GM23338 (cell line): ENCODE data around the gene OBSL1. TPM values are rescaled to one million over a fixed set of nuclear protein-coding genes. Genes with fewer than 3 reads are reported as not detected.

Source experiments
- ATAC-seq: fragments of 200-7000 bp; cut with Tn5 transposase; 3 replicates; pipeline ENCODE4 v1.9.1; 2020
- DNase-seq: peaks from one replicate; pipeline ENCODE4 v3.0.0-alpha.2; 2015; ENCODE audit warnings: low spot score
- H2AFZ ChIP-seq: fragments of 200-600 bp; sonication (generic); 2 replicates; pipeline ENCODE4 v1.8.0; 2016; ENCODE audit warnings: antibody characterized with exemption, mild to moderate bottlenecking, moderate library complexity
- H3F3A ChIP-seq: fragments of 200-600 bp; sonication (generic); replicated peaks from 2 replicates; pipeline ENCODE4 v1.8.0; 2017; ENCODE audit warnings: antibody characterized with exemption, mixed run types, low read depth
- H3K27ac ChIP-seq: fragments of 200-600 bp; sonication (generic); 2 replicates; pipeline ENCODE4 v1.6.1; 2016; ENCODE audit warnings: low read depth
- H3K27me3 ChIP-seq: fragments of 200-600 bp; sonication (generic); 2 replicates; pipeline ENCODE4 v1.8.0; 2016; ENCODE audit warnings: mild to moderate bottlenecking, mixed run types, moderate library complexity; ENCODE audit not compliant: insufficient read depth
- H3K36me3 ChIP-seq: fragments of 200-600 bp; sonication (generic); 2 replicates; pipeline ENCODE4 v1.8.0; 2016; ENCODE audit warnings: mild to moderate bottlenecking; ENCODE audit not compliant: insufficient read depth
- H3K4me1 ChIP-seq: fragments of 200-600 bp; sonication (generic); 2 replicates; pipeline ENCODE4 v1.8.0; 2016; ENCODE audit warnings: mild to moderate bottlenecking, moderate library complexity; ENCODE audit not compliant: insufficient read depth
- H3K4me2 ChIP-seq: fragments of 200-600 bp; sonication (generic); 2 replicates; pipeline ENCODE4 v1.7.1; 2017; ENCODE audit warnings: mixed run types
- H3K4me3 ChIP-seq: fragments of 200-600 bp; sonication (generic); 2 replicates; pipeline ENCODE4 v1.6.1; 2016; ENCODE audit warnings: mixed run types
- H3K79me2 ChIP-seq: fragments of 200-600 bp; sonication (generic); replicated peaks from 2 replicates; pipeline ENCODE4 v1.8.0; 2017; ENCODE audit warnings: mild to moderate bottlenecking; ENCODE audit not compliant: insufficient read depth
- H3K9me2 ChIP-seq: fragments of 200-600 bp; sonication (generic); 2 replicates; pipeline ENCODE4 v1.8.0; 2017; ENCODE audit not compliant: insufficient read depth
- H4K20me1 ChIP-seq: fragments of 200-600 bp; sonication (generic); replicated peaks from 2 replicates; pipeline ENCODE4 v1.8.0; 2017; ENCODE audit warnings: mild to moderate bottlenecking; ENCODE audit not compliant: insufficient read depth
- H3K27ac Mint-ChIP-seq: 2 replicates; pipeline ENCODE4 v1.8.0; 2020; ENCODE audit warnings: inconsistent platforms, mild to moderate bottlenecking, moderate library complexity, mixed read lengths
- H3K27me3 Mint-ChIP-seq: 3 replicates; pipeline ENCODE4 v1.8.0; 2022; ENCODE audit warnings: low read depth, mild to moderate bottlenecking, moderate library complexity, mixed read lengths, inconsistent platforms; ENCODE audit not compliant: insufficient read depth, poor library complexity
- H3K36me3 Mint-ChIP-seq: 3 replicates; pipeline ENCODE4 v1.8.0; 2021; ENCODE audit warnings: low read depth, mild to moderate bottlenecking, inconsistent platforms, moderate library complexity, mixed read lengths
- H3K4me1 Mint-ChIP-seq: 3 replicates; pipeline ENCODE4 v1.8.0; 2020; ENCODE audit warnings: mild to moderate bottlenecking, inconsistent platforms, mixed read lengths
- H3K4me3 Mint-ChIP-seq: 3 replicates; pipeline ENCODE4 v1.8.0; 2021; ENCODE audit warnings: moderate library complexity, mild to moderate bottlenecking, inconsistent platforms, mixed read lengths
- H3K9me3 Mint-ChIP-seq: 3 replicates; pipeline ENCODE4 v1.8.0; 2020; ENCODE audit warnings: moderate library complexity, mild to moderate bottlenecking, inconsistent platforms, mixed read lengths
- CREB1 ChIP-seq: fragments of 250-450 bp; sonication (Bioruptor Pico); IDR thresholded peaks from 2 replicates; pipeline ENCODE4 v1.5.0; 2020; ENCODE audit warnings: low read depth, mild to moderate bottlenecking, moderate library complexity
- CTCF ChIP-seq, 2 experiments: fragments of 200-600 bp in 1 of 2; sonication (generic) in 1 of 2; conservative IDR thresholded peaks; 2 replicates each; pipeline versions ENCODE4 v1.5.1 to v1.6.1; 2016 to 2017; ENCODE audit warnings: antibody characterized with exemption in 2 of 2, low read depth in 2 of 2, mild to moderate bottlenecking in 2 of 2, moderate library complexity in 1 of 2
- ETS1 ChIP-seq: IDR thresholded peaks from 2 replicates; pipeline ENCODE4 v1.6.1; 2016; ENCODE audit warnings: antibody characterized with exemption
- POLR2AphosphoS5 ChIP-seq: IDR thresholded peaks from 2 replicates; pipeline ENCODE4 v1.6.1; 2016; ENCODE audit warnings: antibody characterized with exemption, low read depth
- ZNF462 ChIP-seq: fragments of 250-450 bp; sonication (Bioruptor Pico); IDR thresholded peaks from 2 replicates; pipeline ENCODE4 v1.5.0; 2020; ENCODE audit warnings: mild to moderate bottlenecking, moderate library complexity
- polyA plus RNA-seq: library from polyadenylated mRNA; unstranded; fragments of >200 nt; fragmentation: Nextera tagmentation; extraction: Ambion mirVana; gene quantifications from 2 replicates; pipeline ENCODE4 v1.2.1, GENCODE V29; 2016
- total RNA-seq: library from RNA; depleted of rRNA; stranded (reverse); fragments of >200 nt; shearing (Covaris generic); gene quantifications from 2 replicates; pipeline ENCODE4 v1.2.3, GENCODE V29; 2014

The OBSL1 gene
- total and polyA plus RNA-seq, 2 experiments from 2014 or later, result 94.9 to 207 TPM

- ATAC-seq (peak; percentile 38), DNase-seq (peak; percentile 72)
- H3F3A ChIP-seq, result peaks cover 19% of the 10 kb centered on the region; the same call in 1 of the 2 replicates
- H4K20me1 ChIP-seq, result peaks cover 18% of the 10 kb centered on the region
- no peak overlapping the region for H3K27ac Mint-ChIP-seq
- peak overlapping the region; percentile 69 for H3K4me2 ChIP-seq
- peaks cover 9% of the 10 kb centered on the region for H3K36me3 ChIP-seq
- H3K27ac ChIP-seq, result no peak overlapping the region
- H3K4me3 ChIP-seq, result peak overlapping the region; percentile 17; the same call in 1 of the 2 replicates
- TF ChIP-seq POLR2AphosphoS5, result peak; percentile 13; the same call in 1 of the 2 replicates
- peak in 1 of 2 experiments; percentile 54; a peak in 3 of 4 replicates for TF ChIP-seq CTCF (conservative IDR thresholded peaks at IDR 0.05; ENCODE audit: low read depth in 2 of 2)
- TF ChIP-seq ETS1, result no peak
- TF ChIP-seq CREB1 (CRISPR knock-in tag), result no peak
- no peak for TF ChIP-seq ZNF462 (CRISPR knock-in tag)
- peaks cover 29% of the 10 kb centered on the region for H3K4me1 ChIP-seq
- H3K27me3 ChIP-seq, result peaks cover 6% of the 10 kb centered on the region; the same call in 1 of the 2 replicates
- H2AFZ ChIP-seq, result no peak overlapping the region
- peaks cover 14% of the 10 kb centered on the region for H3K79me2 ChIP-seq
- no peak overlapping the region for H3K4me3 Mint-ChIP-seq
- peaks cover 39% of the 10 kb centered on the region for H3K4me1 Mint-ChIP-seq
- no peaks in the 10 kb centered on the region for H3K9me2 ChIP-seq
- H3K9me3 Mint-ChIP-seq, result no peaks in the 10 kb centered on the region; the same call in 2 of the 3 replicates
- peaks cover 30% of the 10 kb centered on the region for H3K36me3 Mint-ChIP-seq
- H3K27me3 Mint-ChIP-seq, result peaks cover 31% of the 10 kb centered on the region
Observed at GRCh38 chr2:219537657-219538488, 33.5 kb downstream of the OBSL1 start.
